ENCODE measurements around the gene PHOX2A.

DNA sequence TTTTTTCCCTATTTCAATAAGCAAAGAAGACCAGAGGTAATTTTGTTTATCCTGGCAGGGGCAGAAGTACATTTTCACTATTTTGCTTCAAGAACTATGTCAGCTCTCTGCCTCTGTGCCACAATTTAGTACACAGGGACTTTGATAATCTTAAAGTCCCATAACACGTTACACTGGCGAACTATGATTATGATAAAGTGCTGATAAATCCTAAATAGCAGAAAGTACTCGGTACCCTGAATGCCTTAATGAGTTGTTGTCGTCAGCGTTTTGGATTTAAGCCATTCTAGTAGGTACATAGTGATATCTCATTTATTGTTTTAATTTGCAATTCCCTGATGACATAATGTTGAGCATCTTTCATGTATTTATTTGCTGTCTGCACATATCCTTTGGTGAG, 16.6 kb upstream of the PHOX2A start:
- TF ChIP-seq, protein P1, sequence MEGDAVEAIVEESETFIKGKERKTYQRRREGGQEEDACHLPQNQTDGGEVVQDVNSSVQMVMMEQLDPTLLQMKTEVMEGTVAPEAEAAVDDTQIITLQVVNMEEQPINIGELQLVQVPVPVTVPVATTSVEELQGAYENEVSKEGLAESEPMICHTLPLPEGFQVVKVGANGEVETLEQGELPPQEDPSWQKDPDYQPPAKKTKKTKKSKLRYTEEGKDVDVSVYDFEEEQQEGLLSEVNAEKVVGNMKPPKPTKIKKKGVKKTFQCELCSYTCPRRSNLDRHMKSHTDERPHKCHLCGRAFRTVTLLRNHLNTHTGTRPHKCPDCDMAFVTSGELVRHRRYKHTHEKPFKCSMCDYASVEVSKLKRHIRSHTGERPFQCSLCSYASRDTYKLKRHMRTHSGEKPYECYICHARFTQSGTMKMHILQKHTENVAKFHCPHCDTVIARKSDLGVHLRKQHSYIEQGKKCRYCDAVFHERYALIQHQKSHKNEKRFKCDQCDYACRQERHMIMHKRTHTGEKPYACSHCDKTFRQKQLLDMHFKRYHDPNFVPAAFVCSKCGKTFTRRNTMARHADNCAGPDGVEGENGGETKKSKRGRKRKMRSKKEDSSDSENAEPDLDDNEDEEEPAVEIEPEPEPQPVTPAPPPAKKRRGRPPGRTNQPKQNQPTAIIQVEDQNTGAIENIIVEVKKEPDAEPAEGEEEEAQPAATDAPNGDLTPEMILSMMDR (IDR thresholded peaks at IDR 0.05; ENCODE audit: insufficient read depth, low read length): no peak
- no peak for TF ChIP-seq POLR2AphosphoS5 (IDR thresholded peaks at IDR 0.05; ENCODE audit: low read depth)
